DMS153 treated with DMSO at 0.1 percent for 48 hours (cell line): ENCODE measurements around the gene DNASE2B.

Experiments
- DNase-seq: peaks from one replicate; lab custom pipeline; 2025; ENCODE audit not compliant: unreplicated experiment; lab: John Stamatoyannopoulos, UW

DNASE2B gene

GRCh38 chr1:84373436-84374141 is 24.7 kb upstream of the DNASE2B start:
- no peak for DNase-seq

- DNase-seq = no peak
Observed at GRCh38 chr1:84374991-84375696, 23.1 kb upstream of the DNASE2B start.

GRCh38 chr1:84376000-84376910 is 22.0 kb upstream of the DNASE2B start:
- DNase-seq = no peak

GRCh38 chr1:84377480-84378095 is 20.7 kb upstream of the DNASE2B start:
- no peak for DNase-seq

- no peak for DNase-seq
Observed at GRCh38 chr1:84379138-84379916, 19.0 kb upstream of the DNASE2B start.

- no peak for DNase-seq
Observed at GRCh38 chr1:84379917-84380180, 18.4 kb upstream of the DNASE2B start.

- DNase-seq = no peak
Observed at GRCh38 chr1:84382127-84382526, 16.2 kb upstream of the DNASE2B start.

GRCh38 chr1:84385347-84385746 is 12.9 kb upstream of the DNASE2B start:
- no peak for DNase-seq

GRCh38 chr1:84386716-84387479 is 11.4 kb upstream of the DNASE2B start:
- DNase-seq = no peak

GRCh38 chr1:84387480-84388163 is 10.7 kb upstream of the DNASE2B start:
- DNase-seq = no peak

- no peak for DNase-seq
Observed at GRCh38 chr1:84390226-84390625, 8.1 kb upstream of the DNASE2B start.

- no peak for DNase-seq
Observed at GRCh38 chr1:84401156-84401555, 2.9 kb downstream of the DNASE2B start.

- DNase-seq = no peak
Observed at GRCh38 chr1:84402060-84402459, 3.8 kb downstream of the DNASE2B start.

GRCh38 chr1:84402501-84402900 is 4.2 kb downstream of the DNASE2B start:
- no peak for DNase-seq

- DNase-seq = no peak
Observed at GRCh38 chr1:84403347-84403746, 5.1 kb downstream of the DNASE2B start.

GRCh38 chr1:84406346-84406861 is 8.1 kb downstream of the DNASE2B start:
- DNase-seq = no peak

GRCh38 chr1:84407524-84407923 is 9.2 kb downstream of the DNASE2B start:
- DNase-seq = no peak

- no peak for DNase-seq
Observed at GRCh38 chr1:84407958-84408422, 9.7 kb downstream of the DNASE2B start.

GRCh38 chr1:84409888-84410287 is 11.6 kb downstream of the DNASE2B start:
- no peak for DNase-seq
